DOHH2 (cell line): ENCODE data around the gene PTPRK.

Source experiments
- H3F3A ChIP-seq: fragments of 200-600 bp; sonication (generic), shearing (Covaris generic); 2 replicates; pipeline ENCODE4 v1.6.0; 2016; ENCODE audit warnings: antibody characterized with exemption, mild to moderate bottlenecking; ENCODE audit not compliant: control insufficient read depth, insufficient read depth
- H3K27ac ChIP-seq: fragments of 200-600 bp; sonication (generic); 2 replicates; pipeline ENCODE4 v1.5.1; 2014; ENCODE audit warnings: low read depth, mild to moderate bottlenecking, low read length, moderate library complexity
- H3K27me3 ChIP-seq: fragments of 200-600 bp; sonication (generic); 2 replicates; pipeline ENCODE4 v1.6.1; 2014; ENCODE audit warnings: mild to moderate bottlenecking, low read length, mixed read lengths; ENCODE audit not compliant: control insufficient read depth
- H3K36me3 ChIP-seq: fragments of 200-600 bp; sonication (generic); 2 replicates; pipeline ENCODE4 v1.6.1; 2014; ENCODE audit warnings: mild to moderate bottlenecking, low read length, moderate library complexity, mixed read lengths; ENCODE audit not compliant: control insufficient read depth
- H3K4me1 ChIP-seq: fragments of 200-600 bp; sonication (generic); 2 replicates; pipeline ENCODE4 v1.6.1; 2014; ENCODE audit warnings: mild to moderate bottlenecking, low read length, mixed read lengths; ENCODE audit not compliant: control insufficient read depth
- H3K4me2 ChIP-seq: fragments of 200-600 bp; sonication (generic); 2 replicates; pipeline ENCODE4 v1.6.0; 2014; ENCODE audit warnings: mild to moderate bottlenecking, low read length, moderate library complexity
- H3K4me3 ChIP-seq: fragments of 200-600 bp; sonication (generic); 2 replicates; pipeline ENCODE4 v1.5.1; 2014; ENCODE audit warnings: mild to moderate bottlenecking, low read length, mixed read lengths
- H3K79me2 ChIP-seq: fragments of 200-600 bp; sonication (generic); 2 replicates; pipeline ENCODE4 v1.6.1; 2014; ENCODE audit warnings: mild to moderate bottlenecking, low read length, mixed read lengths; ENCODE audit not compliant: control insufficient read depth
- H3K9me2 ChIP-seq: fragments of 200-600 bp; sonication (generic); replicated peaks from 2 replicates; pipeline ENCODE4 v1.6.1; 2014; ENCODE audit warnings: mild to moderate bottlenecking, low read length, mixed read lengths; ENCODE audit not compliant: control insufficient read depth
- H3K9me3 ChIP-seq: fragments of 200-600 bp; sonication (generic); 2 replicates; pipeline ENCODE4 v1.6.1; 2014; ENCODE audit warnings: antibody characterized with exemption, low read length, mixed read lengths; ENCODE audit not compliant: control insufficient read depth, insufficient read depth
- H4K20me1 ChIP-seq: fragments of 200-600 bp; sonication (generic); 2 replicates; pipeline ENCODE4 v1.6.0; 2014; ENCODE audit warnings: low read depth, mild to moderate bottlenecking, antibody characterized with exemption, low read length, moderate library complexity; ENCODE audit not compliant: control insufficient read depth, insufficient read depth
- CTCF ChIP-seq: fragments of 200-600 bp; sonication (generic); IDR thresholded peaks from one replicate; pipeline ENCODE4 v1.5.1; 2014; ENCODE audit warnings: antibody characterized with exemption, mild to moderate bottlenecking, low read depth, low read length; ENCODE audit not compliant: poor library complexity, severe bottlenecking
- EZH2phosphoT487 ChIP-seq: fragments of 200-600 bp; sonication (generic); IDR thresholded peaks from 2 replicates; pipeline ENCODE4 v1.6.1; 2017; ENCODE audit warnings: borderline replicate concordance, mild to moderate bottlenecking, antibody characterized with exemption, low read length, moderate library complexity, mixed read lengths

Gene PTPRK

GRCh38 chr6:127951172-127951917 is 569.1 kb downstream of the PTPRK start:
- H3K4me3 ChIP-seq = no peak overlapping the region
- no peaks in the 10 kb centered on the region for H3K79me2 ChIP-seq
- no peaks in the 10 kb centered on the region for H3K9me2 ChIP-seq
- no peaks in the 10 kb centered on the region for H4K20me1 ChIP-seq
- H3K27ac ChIP-seq = no peak overlapping the region
- TF ChIP-seq CTCF = no peak
- no peak for TF ChIP-seq EZH2phosphoT487
- H3K4me2 ChIP-seq = no peak overlapping the region
- H3K4me1 ChIP-seq = no peaks in the 10 kb centered on the region
- H3F3A ChIP-seq = no peaks in the 10 kb centered on the region
- H3K27me3 ChIP-seq = no peaks in the 10 kb centered on the region
- H3K9me3 ChIP-seq = no peaks in the 10 kb centered on the region
- no peaks in the 10 kb centered on the region for H3K36me3 ChIP-seq

- no peak overlapping the region for H3K4me2 ChIP-seq
Measured at GRCh38 chr6:127950566-127951145, 569.7 kb downstream of the PTPRK start.

GRCh38 chr6:127949251-127949650 is 571.1 kb downstream of the PTPRK start:
- Histone ChIP-seq H3F3A (no peaks in the 10 kb centered on the region), H3K4me1 (no peaks in the 10 kb centered on the region), H3K27ac (no peak overlapping the region), H3K4me3 (no peak overlapping the region), H3K9me2 (no peaks in the 10 kb centered on the region), H3K27me3 (no peaks in the 10 kb centered on the region), H3K9me3 (no peaks in the 10 kb centered on the region), H3K4me2 (no peak overlapping the region), H3K36me3 (no peaks in the 10 kb centered on the region), H4K20me1 (no peaks in the 10 kb centered on the region), H3K79me2 (no peaks in the 10 kb centered on the region)
- TF ChIP-seq CTCF (no peak), EZH2phosphoT487 (no peak)

More at GRCh38 chr6:127950566-127951145, 569.7 kb downstream of the PTPRK start:
- Histone ChIP-seq H4K20me1 (no peaks in the 10 kb centered on the region), H3K36me3 (no peaks in the 10 kb centered on the region), H3K27me3 (no peaks in the 10 kb centered on the region), H3F3A (no peaks in the 10 kb centered on the region), H3K9me2 (no peaks in the 10 kb centered on the region), H3K4me3 (no peak overlapping the region), H3K9me3 (no peaks in the 10 kb centered on the region), H3K79me2 (no peaks in the 10 kb centered on the region), H3K4me1 (no peaks in the 10 kb centered on the region), H3K27ac (no peak overlapping the region)
- TF ChIP-seq EZH2phosphoT487 = no peak
- no peak for TF ChIP-seq CTCF
